PC-9 (cell line): ENCODE results near the gene FAM3C. TPM values are rescaled to one million over a fixed set of nuclear protein-coding genes. Genes with fewer than 3 reads are reported as not detected.

Source experiments
- BruUV-seq: library from RNA; stranded (reverse); fragments of 400-500 nt; replicated peaks from 2 replicates; lab custom pipeline; 2021; lab: Mats Ljungman, UMichigan
- CTCF ChIA-PET: fragments of 300-600 bp; sonication (Branson Sonifier 250); formaldehyde crosslinking; loops from one replicate; lab custom pipeline; 2022; ENCODE audit warnings: antibody characterized with exemption; lab: Charles Lee
- POLR2A ChIA-PET: fragments of 300-600 bp; sonication (Branson Sonifier 250); formaldehyde crosslinking; loops from one replicate; lab custom pipeline; 2022; ENCODE audit warnings: antibody characterized with exemption; ENCODE audit not compliant: unreplicated experiment; lab: Charles Lee
- DNase-seq, 2 experiments: peaks; one replicate each; pipeline versions ENCODE4 v3.0.0 to v3.0.0-alpha.2; 2015 to 2022; ENCODE audit warnings: mixed read lengths in 1 of 2
- H2AFZ ChIP-seq: fragments of 200-600 bp; sonication (generic); 2 replicates; pipeline ENCODE4 v1.8.1; 2017; ENCODE audit warnings: antibody characterized with exemption
- H3F3A ChIP-seq: fragments of 200-600 bp; sonication (generic); 2 replicates; pipeline ENCODE4 v1.8.1; 2017; ENCODE audit warnings: antibody characterized with exemption, mild to moderate bottlenecking, low read depth; ENCODE audit not compliant: insufficient read depth
- H3K27ac ChIP-seq: fragments of 200-600 bp; sonication (generic); 2 replicates; pipeline ENCODE4 v1.6.1; 2016; ENCODE audit warnings: mixed run types
- H3K27me3 ChIP-seq: fragments of 200-600 bp; sonication (generic); 2 replicates; pipeline ENCODE4 v1.6.1; 2016; ENCODE audit warnings: low read depth, mixed run types; ENCODE audit not compliant: insufficient read depth
- H3K36me3 ChIP-seq: fragments of 200-600 bp; sonication (generic); 2 replicates; pipeline ENCODE4 v1.6.1; 2016; ENCODE audit warnings: low read depth, mixed run types
- H3K4me1 ChIP-seq: fragments of 200-600 bp; sonication (generic); replicated peaks from 2 replicates; pipeline ENCODE4 v1.6.1; 2016; ENCODE audit warnings: mixed run types; ENCODE audit not compliant: insufficient read depth
- H3K4me2 ChIP-seq: fragments of 200-600 bp; sonication (generic); 2 replicates; pipeline ENCODE4 v1.6.1; 2017; ENCODE audit warnings: mixed run types
- H3K4me3 ChIP-seq: fragments of 200-600 bp; sonication (generic); 2 replicates; pipeline ENCODE4 v1.6.1; 2016; ENCODE audit warnings: mixed run types
- H3K79me2 ChIP-seq: fragments of 200-600 bp; sonication (generic); 2 replicates; pipeline ENCODE4 v1.6.1; 2017; ENCODE audit warnings: low read depth, mixed run types
- H3K9me2 ChIP-seq: fragments of 200-600 bp; sonication (generic); 2 replicates; pipeline ENCODE4 v1.8.1; 2017; ENCODE audit warnings: mild to moderate bottlenecking; ENCODE audit not compliant: insufficient read depth
- H3K9me3 ChIP-seq: fragments of 200-600 bp; sonication (generic); 2 replicates; pipeline ENCODE4 v1.8.1; 2016; ENCODE audit warnings: low read depth; ENCODE audit not compliant: insufficient read depth
- H4K20me1 ChIP-seq: fragments of 200-600 bp; sonication (generic); 2 replicates; pipeline ENCODE4 v1.8.1; 2017; ENCODE audit not compliant: insufficient read depth
- EZH2 ChIP-seq: fragments of 200-600 bp; sonication (generic); IDR thresholded peaks from 2 replicates; pipeline ENCODE4 v1.8.0; 2017; ENCODE audit warnings: antibody characterized with exemption, low read depth
- intact Hi-C: fragments of 100-400 bp; cut with micrococcal nuclease; formaldehyde crosslinking; loops from one replicate; pipeline ENCODE4 v1.10.0; 2022; ENCODE audit not compliant: unreplicated experiment
- total RNA-seq: library from RNA; stranded (reverse); gene quantifications from 2 replicates; pipeline ENCODE4 v1.2.3, GENCODE V29; 2021
- TF ChIP-seq, protein P1 (sequence below): fragments of 200-600 bp; sonication (generic); conservative IDR thresholded peaks from 2 replicates; pipeline ENCODE4 v1.6.1; 2017; ENCODE audit warnings: mixed run types, antibody characterized with exemption, mild to moderate bottlenecking, moderate library complexity

The FAM3C gene
- total RNA-seq, 1 experiment from 2014 or later, result 134 TPM

DNA sequence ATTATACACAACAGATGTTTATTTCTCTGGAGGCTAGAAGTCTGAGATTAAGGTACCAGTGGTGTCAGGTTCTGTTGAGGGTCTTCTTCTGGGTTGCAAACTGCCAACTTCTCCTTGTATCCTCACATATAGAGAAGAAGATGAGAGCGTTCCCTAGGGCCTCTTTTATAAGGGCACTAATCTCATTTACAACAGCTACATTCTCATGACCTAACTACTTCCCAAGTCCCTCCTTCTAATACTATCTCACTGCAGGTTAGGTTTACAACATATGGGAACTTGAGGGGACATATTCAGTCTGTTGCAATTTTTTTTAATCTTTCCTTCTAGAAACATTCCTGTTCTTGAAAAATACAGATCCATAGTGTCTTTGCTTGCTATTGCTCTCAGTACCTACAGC, 18.3 kb upstream of the FAM3C start:
- Histone ChIP-seq H3K36me3 (no peaks in the 10 kb centered on the region), H2AFZ (no peak overlapping the region), H3K27me3 (no peaks in the 10 kb centered on the region), H3K27ac (no peak overlapping the region), H3K9me2 (no peaks in the 10 kb centered on the region; the same call in 1 of the 2 replicates), H3F3A (peaks cover 5% of the 10 kb centered on the region; the same call in 1 of the 2 replicates), H3K79me2 (no peaks in the 10 kb centered on the region), H3K4me3 (no peak overlapping the region), H3K4me2 (no peak overlapping the region), H4K20me1 (no peaks in the 10 kb centered on the region), H3K9me3 (no peaks in the 10 kb centered on the region), H3K4me1 (no peaks in the 10 kb centered on the region)
- no peak for DNase-seq
- TF ChIP-seq EZH2, result no peak
- TF ChIP-seq, protein P1, sequence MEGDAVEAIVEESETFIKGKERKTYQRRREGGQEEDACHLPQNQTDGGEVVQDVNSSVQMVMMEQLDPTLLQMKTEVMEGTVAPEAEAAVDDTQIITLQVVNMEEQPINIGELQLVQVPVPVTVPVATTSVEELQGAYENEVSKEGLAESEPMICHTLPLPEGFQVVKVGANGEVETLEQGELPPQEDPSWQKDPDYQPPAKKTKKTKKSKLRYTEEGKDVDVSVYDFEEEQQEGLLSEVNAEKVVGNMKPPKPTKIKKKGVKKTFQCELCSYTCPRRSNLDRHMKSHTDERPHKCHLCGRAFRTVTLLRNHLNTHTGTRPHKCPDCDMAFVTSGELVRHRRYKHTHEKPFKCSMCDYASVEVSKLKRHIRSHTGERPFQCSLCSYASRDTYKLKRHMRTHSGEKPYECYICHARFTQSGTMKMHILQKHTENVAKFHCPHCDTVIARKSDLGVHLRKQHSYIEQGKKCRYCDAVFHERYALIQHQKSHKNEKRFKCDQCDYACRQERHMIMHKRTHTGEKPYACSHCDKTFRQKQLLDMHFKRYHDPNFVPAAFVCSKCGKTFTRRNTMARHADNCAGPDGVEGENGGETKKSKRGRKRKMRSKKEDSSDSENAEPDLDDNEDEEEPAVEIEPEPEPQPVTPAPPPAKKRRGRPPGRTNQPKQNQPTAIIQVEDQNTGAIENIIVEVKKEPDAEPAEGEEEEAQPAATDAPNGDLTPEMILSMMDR, result no peak
- intact Hi-C loops, result no loop called here
- ChIA-PET CTCF (no interaction called here), POLR2A (no interaction called here)
- BruUV-seq, result no TSS peak

DNA sequence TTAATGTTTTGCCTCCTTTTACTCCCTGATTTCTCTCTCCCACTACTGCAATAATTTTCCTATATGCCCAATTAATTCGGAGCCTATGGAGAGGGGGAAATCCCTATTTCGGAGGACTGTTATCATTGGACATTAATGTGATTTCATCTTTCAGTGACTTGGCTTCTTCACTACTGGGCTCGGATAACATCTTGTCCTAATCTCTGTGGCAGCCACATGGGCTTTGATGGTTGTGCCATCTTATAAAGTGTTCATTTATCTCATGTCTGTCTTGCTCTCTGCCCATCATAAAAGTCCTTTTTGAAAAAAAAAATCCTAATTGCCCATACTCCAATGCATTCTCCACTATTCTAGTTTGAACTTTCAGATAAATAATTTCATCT, 15.5 kb upstream of the FAM3C start:
- Histone ChIP-seq H3K79me2 (no peaks in the 10 kb centered on the region), H3K4me2 (no peak overlapping the region), H3K36me3 (no peaks in the 10 kb centered on the region), H3K4me3 (no peak overlapping the region), H4K20me1 (no peaks in the 10 kb centered on the region), H3K9me2 (no peaks in the 10 kb centered on the region; the same call in 1 of the 2 replicates), H3K4me1 (no peaks in the 10 kb centered on the region), H2AFZ (no peak overlapping the region), H3K27me3 (no peaks in the 10 kb centered on the region), H3F3A (peaks cover 5% of the 10 kb centered on the region; the same call in 1 of the 2 replicates), H3K9me3 (no peaks in the 10 kb centered on the region), H3K27ac (no peak overlapping the region)
- BruUV-seq, result no TSS peak
- intact Hi-C loops, result no loop called here
- DNase-seq, result no peak
- ChIA-PET CTCF (no interaction called here), POLR2A (no interaction called here)
- no peak for TF ChIP-seq EZH2
- TF ChIP-seq, protein P1, result no peak

DNA sequence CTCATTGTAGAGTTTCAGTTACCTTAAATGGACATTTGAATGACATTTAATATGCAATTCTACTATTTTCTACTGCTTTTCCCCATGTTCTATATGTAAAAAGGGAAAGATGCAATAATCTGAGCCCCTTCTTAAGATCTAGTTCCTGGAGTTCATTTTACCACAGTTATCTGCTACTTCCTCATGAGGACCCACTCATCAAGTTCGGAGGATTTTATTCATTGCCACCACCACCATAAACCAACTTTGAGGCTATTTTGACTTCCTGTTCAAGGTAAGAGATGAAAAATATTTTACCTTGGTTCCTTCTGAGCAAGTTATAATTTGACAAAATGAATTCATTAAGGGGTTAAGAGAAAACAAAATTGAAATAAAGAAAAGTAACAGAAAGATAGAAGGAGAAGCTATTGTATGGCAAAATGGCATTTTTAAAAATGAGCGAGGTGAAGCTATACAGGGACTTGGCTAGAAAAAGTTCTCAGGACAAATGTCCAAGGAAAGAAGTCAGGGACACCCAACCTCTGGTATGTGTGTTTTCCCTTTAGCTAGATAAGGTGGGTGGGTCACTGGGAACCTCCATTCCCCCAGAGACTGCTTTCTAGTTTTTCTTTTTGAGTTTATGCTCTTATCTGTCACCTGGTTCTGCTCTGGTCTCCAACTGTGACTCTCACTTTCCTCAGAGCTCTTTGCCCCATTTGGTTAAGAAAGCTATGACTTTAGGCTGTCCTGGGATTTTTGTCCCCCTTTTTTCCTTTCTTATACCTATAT, 14.9 kb upstream of the FAM3C start:
- DNase-seq, result no peak
- no peaks in the 10 kb centered on the region for H3K4me1 ChIP-seq
- no peak overlapping the region for H3K4me2 ChIP-seq
- intact Hi-C loops, result no loop called here
- H3K9me2 ChIP-seq, result no peaks in the 10 kb centered on the region; the same call in 1 of the 2 replicates
- H3K79me2 ChIP-seq, result no peaks in the 10 kb centered on the region
- H3K27me3 ChIP-seq, result no peaks in the 10 kb centered on the region
- POLR2A ChIA-PET, result no interaction called here
- no peak overlapping the region for H3K4me3 ChIP-seq
- TF ChIP-seq, protein P1, result no peak
- TF ChIP-seq EZH2, result no peak
- CTCF ChIA-PET, result no interaction called here
- H3F3A ChIP-seq, result no peaks in the 10 kb centered on the region
- no peak overlapping the region for H2AFZ ChIP-seq
- no peaks in the 10 kb centered on the region for H4K20me1 ChIP-seq
- H3K36me3 ChIP-seq, result no peaks in the 10 kb centered on the region
- no peak overlapping the region for H3K27ac ChIP-seq
- no peaks in the 10 kb centered on the region for H3K9me3 ChIP-seq
- no TSS peak for BruUV-seq
